Left forelimb (tissue), 1 donor: ENCODE measurements around the gene SBK3.
"Not testable (repeated sequence)": the region's sequence is repeated elsewhere in the genome, so short reads cannot be mapped to it uniquely, and the experiment has no call there.

Experiments used
- DNase-seq: peaks from one replicate; pipeline ENCODE4 v3.0.0-alpha.2; 2018; ENCODE audit warnings: low spot score

Gene SBK3

GRCh38 chr19:55539090-55539984 is 6.0 kb downstream of the SBK3 start:
- no peak for DNase-seq

- DNase-seq: no peak
Observed at GRCh38 chr19:55538132-55538531, 7.2 kb downstream of the SBK3 start.

GRCh38 chr19:55537741-55538111 is 7.6 kb downstream of the SBK3 start:
- DNase-seq: no peak

GRCh38 chr19:55536951-55537740 is 8.2 kb downstream of the SBK3 start, which contains the start of gene SBK2:
SBK2 (minus strand) TSS chr19:55537133; CDS start chr19:55536294, 839 bp downstream.
- DNase-seq: no peak

GRCh38 chr19:55536366-55536765 is 9.0 kb downstream of the SBK3 start:
- DNase-seq: no peak

- DNase-seq: no peak
Observed at GRCh38 chr19:55535965-55536350, 9.4 kb downstream of the SBK3 start.

GRCh38 chr19:55535173-55535964 is 10.0 kb downstream of the SBK3 start:
- DNase-seq: no peak

- not testable (repeated sequence) for DNase-seq
Observed at GRCh38 chr19:55534280-55534679, 11.1 kb downstream of the SBK3 start.

- no peak for DNase-seq
Observed at GRCh38 chr19:55530996-55531395, 14.3 kb downstream of the SBK3 start.

GRCh38 chr19:55529636-55530234 is 15.6 kb downstream of the SBK3 start:
- no peak for DNase-seq

- DNase-seq: no peak
Observed at GRCh38 chr19:55528030-55528803, 17.1 kb downstream of the SBK3 start.

- no peak for DNase-seq
Observed at GRCh38 chr19:55527197-55528029, 17.9 kb downstream of the SBK3 start.

- no peak for DNase-seq
Observed at GRCh38 chr19:55526216-55527196, 18.8 kb downstream of the SBK3 start.

GRCh38 chr19:55525289-55526101 is 19.8 kb downstream of the SBK3 start:
- no peak for DNase-seq

- no peak for DNase-seq
Observed at GRCh38 chr19:55520691-55521292, 24.6 kb downstream of the SBK3 start.

GRCh38 chr19:55519451-55520311 is 25.7 kb downstream of the SBK3 start:
- DNase-seq: no peak
